GM12873 (cell line): Measurements from ENCODE around the gene RPS17.

Experiments
- CTCF ChIP-seq: IDR thresholded peaks from 2 replicates; pipeline ENCODE4 v1.5.1; 2012; ENCODE audit warnings: low read depth, mild to moderate bottlenecking, moderate library complexity, low read length, control low read depth; ENCODE audit not compliant: insufficient read depth; ENCODE audit errors: missing control alignments

Gene RPS17

DNA sequence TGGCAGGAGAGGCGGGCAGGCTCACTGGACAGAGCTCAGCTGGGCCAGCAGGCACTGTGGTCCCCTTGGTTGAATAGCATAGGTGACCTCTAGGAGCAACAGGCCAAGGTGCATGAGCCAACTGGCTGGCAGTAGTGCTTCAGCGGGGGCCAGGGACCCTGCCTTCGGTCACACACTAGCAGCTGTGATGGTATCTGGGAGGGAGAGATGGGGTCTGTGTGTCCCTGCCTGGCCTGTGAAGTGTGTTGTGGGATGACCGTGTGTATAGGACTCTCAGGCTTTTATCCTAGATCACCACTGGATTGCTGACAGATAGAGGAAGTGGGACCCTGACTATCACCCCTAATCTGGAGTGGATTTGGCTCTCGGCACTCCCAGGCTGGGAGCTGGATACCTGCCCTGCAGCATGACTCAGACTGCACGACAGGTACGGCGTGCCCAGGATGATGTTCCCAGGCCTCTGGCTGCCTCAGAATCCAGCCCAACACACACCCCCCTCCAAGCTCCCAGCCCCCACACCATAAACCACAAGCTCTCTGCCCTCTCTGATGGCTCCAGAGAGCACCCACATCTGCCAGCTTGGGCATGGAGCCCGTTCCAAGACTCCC is 7.8 kb downstream of the RPS17 start:
- TF ChIP-seq CTCF, result no peak

GRCh38 chr15:82531496-82532382 is 8.5 kb downstream of the RPS17 start:
- no peak for TF ChIP-seq CTCF

GRCh38 chr15:82530606-82531379 is 9.5 kb downstream of the RPS17 start:
- TF ChIP-seq CTCF, result peak; percentile 75

DNA sequence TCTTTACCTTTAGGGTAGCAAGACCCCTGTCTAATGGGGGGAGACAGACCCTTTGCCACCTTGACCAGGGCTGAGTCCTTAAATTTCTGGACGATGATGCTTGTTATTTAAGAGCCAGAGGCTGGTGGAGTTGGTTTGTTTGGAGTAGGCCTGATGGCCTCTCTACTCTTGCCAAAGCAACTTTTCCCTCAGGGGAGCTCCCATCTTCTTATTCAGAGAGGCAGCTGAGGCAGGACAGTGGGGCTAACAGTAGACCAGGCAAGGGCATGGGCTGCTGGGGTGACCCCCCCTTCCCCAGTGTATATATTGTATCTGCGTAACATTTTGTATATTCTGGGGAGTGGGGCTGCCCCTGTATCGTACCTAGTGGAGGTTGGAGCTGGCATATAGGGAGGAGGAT is 10.3 kb downstream of the RPS17 start:
- TF ChIP-seq CTCF, result no peak
